ENCODE data around the gene TNS2. TPM values are rescaled to one million over a fixed set of nuclear protein-coding genes. Genes with fewer than 3 reads are reported as not detected.

Gene TNS2
- total and polyA plus RNA-seq, 2 experiments from 2014 or later, result 1.8 to 6.9 TPM

- H3K9me3 Mint-ChIP-seq, result peaks cover 5% of the 10 kb centered on the region; the same call in 2 of the 3 replicates
- no peak overlapping the region for H2AFZ ChIP-seq
- peaks cover 13% of the 10 kb centered on the region for H4K20me1 ChIP-seq (replicated peaks; ENCODE audit: insufficient read depth)
- peaks cover 73% of the 10 kb centered on the region for H3K4me1 ChIP-seq (ENCODE audit: insufficient read depth)
- H3K36me3 Mint-ChIP-seq (ENCODE audit: low read depth), result peaks cover 18% of the 10 kb centered on the region
- H3K9me2 ChIP-seq (ENCODE audit: insufficient read depth), result no peaks in the 10 kb centered on the region
- peak overlapping the region; percentile 81 for H3K27ac Mint-ChIP-seq
- no peaks in the 10 kb centered on the region; the same call in 1 of the 2 replicates for H3K36me3 ChIP-seq (ENCODE audit: insufficient read depth)
- peaks cover 16% of the 10 kb centered on the region; the same call in 1 of the 2 replicates for H3K79me2 ChIP-seq (replicated peaks; ENCODE audit: insufficient read depth)
- TF ChIP-seq EZH2 (IDR thresholded peaks at IDR 0.05; ENCODE audit: low read depth, unreplicated experiment) (no peak), NANOG (IDR thresholded peaks at IDR 0.05; ENCODE audit: borderline replicate concordance) (0 out of 2 replicates have a peak, but pooled peaks have one; percentile 4)
- TF ChIP-seq, protein P1, sequence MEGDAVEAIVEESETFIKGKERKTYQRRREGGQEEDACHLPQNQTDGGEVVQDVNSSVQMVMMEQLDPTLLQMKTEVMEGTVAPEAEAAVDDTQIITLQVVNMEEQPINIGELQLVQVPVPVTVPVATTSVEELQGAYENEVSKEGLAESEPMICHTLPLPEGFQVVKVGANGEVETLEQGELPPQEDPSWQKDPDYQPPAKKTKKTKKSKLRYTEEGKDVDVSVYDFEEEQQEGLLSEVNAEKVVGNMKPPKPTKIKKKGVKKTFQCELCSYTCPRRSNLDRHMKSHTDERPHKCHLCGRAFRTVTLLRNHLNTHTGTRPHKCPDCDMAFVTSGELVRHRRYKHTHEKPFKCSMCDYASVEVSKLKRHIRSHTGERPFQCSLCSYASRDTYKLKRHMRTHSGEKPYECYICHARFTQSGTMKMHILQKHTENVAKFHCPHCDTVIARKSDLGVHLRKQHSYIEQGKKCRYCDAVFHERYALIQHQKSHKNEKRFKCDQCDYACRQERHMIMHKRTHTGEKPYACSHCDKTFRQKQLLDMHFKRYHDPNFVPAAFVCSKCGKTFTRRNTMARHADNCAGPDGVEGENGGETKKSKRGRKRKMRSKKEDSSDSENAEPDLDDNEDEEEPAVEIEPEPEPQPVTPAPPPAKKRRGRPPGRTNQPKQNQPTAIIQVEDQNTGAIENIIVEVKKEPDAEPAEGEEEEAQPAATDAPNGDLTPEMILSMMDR (conservative IDR thresholded peaks at IDR 0.05; ENCODE audit: low read depth in 2 of 2), result peak; percentile 12 to 42; a peak in 2 of 4 replicates
- H3K4me3 Mint-ChIP-seq, result peak overlapping the region; percentile 66
- peaks cover 43% of the 10 kb centered on the region for H3F3A ChIP-seq (replicated peaks; ENCODE audit: low read depth)
- H3K4me2 ChIP-seq, result peak overlapping the region; percentile 89
- H3K4me3 ChIP-seq, result peak overlapping the region; percentile 64
- peak overlapping the region; percentile 97 for H3K27ac ChIP-seq (ENCODE audit: low read depth)
- DNase-seq (ENCODE audit: low spot score) (peak; percentile 47), ATAC-seq (peak; percentile 2)
- H3K4me1 Mint-ChIP-seq, result peaks cover 66% of the 10 kb centered on the region
- peaks cover 32% of the 10 kb centered on the region for H3K27me3 ChIP-seq (ENCODE audit: insufficient read depth)
- peaks cover 51% of the 10 kb centered on the region for H3K27me3 Mint-ChIP-seq (ENCODE audit: insufficient read depth, low read depth, poor library complexity)
These were observed 1.7 kb upstream of the TNS2 start for GRCh38 chr12:53048033-53048779.

- no peak overlapping the region for H2AFZ ChIP-seq
- peaks cover 25% of the 10 kb centered on the region for H3K27me3 ChIP-seq (ENCODE audit: insufficient read depth)
- no peaks in the 10 kb centered on the region; the same call in 1 of the 2 replicates for H3K36me3 ChIP-seq (ENCODE audit: insufficient read depth)
- peaks cover 40% of the 10 kb centered on the region for H3F3A ChIP-seq (replicated peaks; ENCODE audit: low read depth)
- peaks cover 16% of the 10 kb centered on the region for H4K20me1 ChIP-seq (replicated peaks; ENCODE audit: insufficient read depth)
- H3K27ac ChIP-seq (ENCODE audit: low read depth), result peak overlapping the region; percentile 97
- Mint-ChIP-seq H3K4me3 (peak overlapping the region; percentile 66), H3K36me3 (ENCODE audit: low read depth) (peaks cover 21% of the 10 kb centered on the region), H3K27ac (peak overlapping the region; percentile 78), H3K9me3 (peaks cover 5% of the 10 kb centered on the region; the same call in 2 of the 3 replicates), H3K27me3 (ENCODE audit: insufficient read depth, low read depth, poor library complexity) (peaks cover 50% of the 10 kb centered on the region), H3K4me1 (peaks cover 69% of the 10 kb centered on the region)
- H3K4me3 ChIP-seq, result peak overlapping the region; percentile 64
- peaks cover 16% of the 10 kb centered on the region; the same call in 1 of the 2 replicates for H3K79me2 ChIP-seq (replicated peaks; ENCODE audit: insufficient read depth)
- H3K4me1 ChIP-seq (ENCODE audit: insufficient read depth), result peaks cover 75% of the 10 kb centered on the region
- no peak for TF ChIP-seq EZH2 (IDR thresholded peaks at IDR 0.05; ENCODE audit: low read depth, unreplicated experiment)
- TF ChIP-seq NANOG (IDR thresholded peaks at IDR 0.05; ENCODE audit: borderline replicate concordance), result 0 out of 2 replicates have a peak, but pooled peaks have one; percentile 2
- TF ChIP-seq STAT1 (IDR thresholded peaks at IDR 0.05; ENCODE audit: unreplicated experiment), result no peak
- peak; percentile 71 for TF ChIP-seq REST (IDR thresholded peaks at IDR 0.05; ENCODE audit: unreplicated experiment)
- TF ChIP-seq, protein P2, sequence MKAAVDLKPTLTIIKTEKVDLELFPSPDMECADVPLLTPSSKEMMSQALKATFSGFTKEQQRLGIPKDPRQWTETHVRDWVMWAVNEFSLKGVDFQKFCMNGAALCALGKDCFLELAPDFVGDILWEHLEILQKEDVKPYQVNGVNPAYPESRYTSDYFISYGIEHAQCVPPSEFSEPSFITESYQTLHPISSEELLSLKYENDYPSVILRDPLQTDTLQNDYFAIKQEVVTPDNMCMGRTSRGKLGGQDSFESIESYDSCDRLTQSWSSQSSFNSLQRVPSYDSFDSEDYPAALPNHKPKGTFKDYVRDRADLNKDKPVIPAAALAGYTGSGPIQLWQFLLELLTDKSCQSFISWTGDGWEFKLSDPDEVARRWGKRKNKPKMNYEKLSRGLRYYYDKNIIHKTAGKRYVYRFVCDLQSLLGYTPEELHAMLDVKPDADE (IDR thresholded peaks at IDR 0.05), result peak; percentile 19; the same call in 1 of the 2 replicates
- peak overlapping the region; percentile 89 for H3K4me2 ChIP-seq
- no peaks in the 10 kb centered on the region for H3K9me2 ChIP-seq (ENCODE audit: insufficient read depth)
- ATAC-seq (peak; percentile 14), DNase-seq (ENCODE audit: low spot score) (peak; percentile 88)
These were observed 974 bp upstream of the TNS2 start for GRCh38 chr12:53048780-53049401.

Data from GM23338 (cell line).